Body of pancreas (tissue), 4 donors: ENCODE results near the gene RASSF5. TPM values are rescaled to one million over a fixed set of nuclear protein-coding genes. Genes with fewer than 3 reads are reported as not detected.

Experiments used
- ATAC-seq: fragments of 150-250 bp; one replicate; pipeline ENCODE4 v1.9.1; 2016
- DNase-seq, 4 donors: peaks; one replicate each; pipeline ENCODE4 v3.0.0-alpha.2; 2019
- H3K27ac ChIP-seq, 4 donors: fragments of 200-600 bp; sonication (generic); 1 replicate in 3 of 4; 2 replicates in 1 of 4; pipeline versions ENCODE4 v1.5.1 to v1.6.1; 2016 to 2019; ENCODE audit warnings: mild to moderate bottlenecking in 1 of 4, mixed read lengths in 1 of 4, moderate library complexity in 1 of 4
- H3K27me3 ChIP-seq, 2 donors: fragments of 200-600 bp; sonication (generic); one replicate each; pipeline ENCODE4 v1.6.0; 2016; ENCODE audit warnings: mild to moderate bottlenecking in 1 of 2
- H3K36me3 ChIP-seq, 2 donors: fragments of 200-600 bp; sonication (generic); replicated peaks in 1 of 2; 2 replicates each; pipeline ENCODE4 v1.5.1; 2016; ENCODE audit warnings: low read depth in 2 of 2; ENCODE audit not compliant: insufficient read depth in 1 of 2
- H3K4me1 ChIP-seq: fragments of 200-600 bp; sonication (generic); one replicate; pipeline ENCODE4 v1.6.0; 2016
- H3K4me3 ChIP-seq, 2 donors: fragments of 200-600 bp; sonication (generic); 1 replicate in 1 of 2; 2 replicates in 1 of 2; pipeline ENCODE4 v1.5.1; 2016 to 2019
- H3K9me3 ChIP-seq, 3 donors: fragments of 200-600 bp; sonication (generic); 1 replicate in 2 of 3; 2 replicates in 1 of 3; pipeline ENCODE4 v1.5.1; 2016
- POLR2A ChIP-seq, 3 donors: fragments of 450-650 bp; IDR thresholded peaks; one replicate each; pipeline ENCODE4 v1.6.1; 2016; ENCODE audit warnings: antibody characterized with exemption in 3 of 3, mild to moderate bottlenecking in 2 of 3
- WGBS, 2 donors: methylation state at CpG; one replicate each; pipeline ENCODE4 v1.1.5; 2017; 5-methylcytosine and 5-hydroxymethylcytosine counted together
- intact Hi-C: fragments of 100-400 bp; cut with DNase I; formaldehyde crosslinking; loops from one replicate; pipeline ENCODE4 v1.15.1; 2023
- total RNA-seq, 2 donors: library from RNA; depleted of rRNA; stranded (reverse); fragments of >200 nt; gene quantifications; one replicate each; pipeline ENCODE4 v1.1.0, GENCODE V29; 2016
- TF ChIP-seq, protein P1 (sequence below), 7 experiments: fragments of 450-650 bp in 4 of 7; fragments of 200-600 bp in 3 of 7; sonication (generic) in 3 of 7; IDR thresholded peaks; one replicate each; pipeline ENCODE4 v1.5.1; 2016 to 2019; ENCODE audit warnings: antibody characterized with exemption in 7 of 7

Gene RASSF5
- total RNA-seq, 2 donors from 2014 or later = 21.5 to 35.9 TPM

DNA sequence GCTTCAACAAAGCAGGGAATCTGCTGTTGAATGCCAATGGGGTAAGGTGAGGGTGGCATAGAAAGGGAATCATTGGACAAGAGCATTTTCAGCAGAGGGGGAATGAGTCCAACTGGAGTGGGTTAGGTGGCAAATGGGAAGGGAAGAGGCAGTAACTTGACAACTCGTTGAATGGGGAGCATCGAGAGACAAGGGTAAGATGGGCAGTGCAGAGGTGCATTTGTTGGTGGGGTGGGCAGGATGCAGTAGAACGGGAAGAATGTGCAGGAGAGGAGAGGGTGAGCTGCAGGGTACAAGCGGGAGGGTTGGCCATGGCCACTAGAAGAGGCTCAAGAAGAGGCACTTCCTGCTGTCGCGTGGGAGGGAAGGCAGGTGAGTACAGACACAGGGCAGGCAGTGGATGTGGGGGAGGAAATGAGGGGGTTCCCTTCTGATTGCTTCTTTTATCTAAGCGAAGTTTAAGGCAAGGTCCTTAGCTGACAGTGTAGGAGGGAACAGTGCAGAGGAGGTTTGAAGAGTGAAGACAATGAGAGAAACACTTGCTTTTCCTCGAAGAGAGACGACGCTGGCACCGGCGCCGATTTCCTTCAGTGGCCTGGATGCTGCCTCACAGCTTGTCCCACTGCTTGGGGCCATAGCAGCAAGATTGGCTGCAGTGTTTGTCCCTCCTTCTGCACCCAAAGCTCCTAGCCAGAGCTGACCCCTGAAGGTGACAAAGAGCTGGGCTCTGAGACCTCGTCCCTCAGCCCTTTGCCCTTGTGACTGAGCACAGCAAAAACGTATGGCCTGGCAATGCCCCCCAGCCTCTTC is 40.3 kb upstream of the RASSF5 start:
- WGBS, 2 donors = 59 to 70% methylated on average over 15 of the region's 15 CpGs
- ATAC-seq = no peak
- intact Hi-C loops = no loop called here
- Histone ChIP-seq H3K9me3 (no peaks in the 10 kb centered on the region), H3K27ac (no peak overlapping the region), H3K36me3 (no peaks in the 10 kb centered on the region), H3K4me3 (no peak overlapping the region), H3K27me3 (peaks cover 0 to 4% of the 10 kb centered on the region in 2 donors), H3K4me1 (peaks cover 23% of the 10 kb centered on the region)
- no peak for DNase-seq
- TF ChIP-seq, protein P1, sequence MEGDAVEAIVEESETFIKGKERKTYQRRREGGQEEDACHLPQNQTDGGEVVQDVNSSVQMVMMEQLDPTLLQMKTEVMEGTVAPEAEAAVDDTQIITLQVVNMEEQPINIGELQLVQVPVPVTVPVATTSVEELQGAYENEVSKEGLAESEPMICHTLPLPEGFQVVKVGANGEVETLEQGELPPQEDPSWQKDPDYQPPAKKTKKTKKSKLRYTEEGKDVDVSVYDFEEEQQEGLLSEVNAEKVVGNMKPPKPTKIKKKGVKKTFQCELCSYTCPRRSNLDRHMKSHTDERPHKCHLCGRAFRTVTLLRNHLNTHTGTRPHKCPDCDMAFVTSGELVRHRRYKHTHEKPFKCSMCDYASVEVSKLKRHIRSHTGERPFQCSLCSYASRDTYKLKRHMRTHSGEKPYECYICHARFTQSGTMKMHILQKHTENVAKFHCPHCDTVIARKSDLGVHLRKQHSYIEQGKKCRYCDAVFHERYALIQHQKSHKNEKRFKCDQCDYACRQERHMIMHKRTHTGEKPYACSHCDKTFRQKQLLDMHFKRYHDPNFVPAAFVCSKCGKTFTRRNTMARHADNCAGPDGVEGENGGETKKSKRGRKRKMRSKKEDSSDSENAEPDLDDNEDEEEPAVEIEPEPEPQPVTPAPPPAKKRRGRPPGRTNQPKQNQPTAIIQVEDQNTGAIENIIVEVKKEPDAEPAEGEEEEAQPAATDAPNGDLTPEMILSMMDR (IDR thresholded peaks at IDR 0.05) = no peak
- TF ChIP-seq POLR2A (IDR thresholded peaks at IDR 0.05) = no peak

DNA sequence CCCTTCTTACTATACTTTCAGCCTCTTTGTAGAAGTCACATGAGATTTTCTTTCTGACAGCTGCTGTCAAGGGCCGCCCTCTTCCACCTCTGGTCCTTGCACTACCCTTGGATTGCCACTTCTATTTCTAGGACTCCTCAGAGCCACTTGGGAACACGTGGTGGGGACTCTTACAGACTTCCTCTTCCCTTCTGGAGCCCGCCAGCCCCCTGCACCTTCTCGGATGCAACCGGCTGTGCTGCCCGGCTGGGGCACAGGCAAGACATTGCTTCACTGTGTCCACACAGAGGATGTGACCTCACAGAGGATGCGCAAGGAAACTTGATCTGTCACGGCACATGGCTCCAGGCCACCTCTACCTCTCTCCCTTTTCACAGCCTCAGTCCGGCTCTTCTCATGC is 39.4 kb upstream of the RASSF5 start:
- Histone ChIP-seq H3K9me3 (no peaks in the 10 kb centered on the region), H3K4me3 (no peak overlapping the region), H3K4me1 (peaks cover 23% of the 10 kb centered on the region), H3K27ac (no peak overlapping the region), H3K36me3 (no peaks in the 10 kb centered on the region), H3K27me3 (peaks cover 0 to 4% of the 10 kb centered on the region in 2 donors)
- intact Hi-C loops = no loop called here
- DNase-seq = peak in 2 of 4 donors; percentile 33 to 75
- ATAC-seq = no peak
- WGBS, 2 donors = 46 to 56% methylated on average over 9 of the region's 9 CpGs
- no peak for TF ChIP-seq POLR2A (IDR thresholded peaks at IDR 0.05)
- TF ChIP-seq, protein P1 (IDR thresholded peaks at IDR 0.05) = no peak

DNA sequence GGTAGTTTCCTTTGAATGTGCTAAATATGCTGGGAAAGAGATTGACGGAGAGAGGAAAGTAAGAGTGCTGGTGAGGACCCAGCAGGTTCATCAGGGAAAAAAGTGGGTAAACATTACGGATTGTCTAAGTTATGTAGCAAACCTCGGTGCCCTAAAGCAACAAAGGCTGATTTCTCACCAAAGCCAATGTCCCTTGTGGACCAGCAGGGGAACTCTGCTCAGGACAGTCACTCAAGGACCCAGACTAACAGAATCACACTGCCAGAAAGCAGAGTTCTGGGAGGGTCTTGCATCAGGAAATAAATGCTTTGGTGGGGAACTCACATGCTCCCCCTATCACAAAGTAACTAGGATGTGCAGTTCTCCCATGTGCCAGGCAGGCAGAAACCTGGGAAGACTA is 38.8 kb upstream of the RASSF5 start:
- no peak overlapping the region for H3K27ac ChIP-seq
- H3K4me3 ChIP-seq = no peak overlapping the region
- peaks cover 0 to 4% of the 10 kb centered on the region in 2 donors for H3K27me3 ChIP-seq
- DNase-seq (no peak), ATAC-seq (no peak)
- no peaks in the 10 kb centered on the region for H3K36me3 ChIP-seq
- 48 to 51% methylated on average over 3 of the region's 3 CpGs for WGBS, 2 donors
- TF ChIP-seq, protein P1 (IDR thresholded peaks at IDR 0.05) = no peak
- TF ChIP-seq POLR2A (IDR thresholded peaks at IDR 0.05) = no peak
- intact Hi-C loops = no loop called here
- H3K4me1 ChIP-seq = peaks cover 23% of the 10 kb centered on the region
- no peaks in the 10 kb centered on the region for H3K9me3 ChIP-seq

DNA sequence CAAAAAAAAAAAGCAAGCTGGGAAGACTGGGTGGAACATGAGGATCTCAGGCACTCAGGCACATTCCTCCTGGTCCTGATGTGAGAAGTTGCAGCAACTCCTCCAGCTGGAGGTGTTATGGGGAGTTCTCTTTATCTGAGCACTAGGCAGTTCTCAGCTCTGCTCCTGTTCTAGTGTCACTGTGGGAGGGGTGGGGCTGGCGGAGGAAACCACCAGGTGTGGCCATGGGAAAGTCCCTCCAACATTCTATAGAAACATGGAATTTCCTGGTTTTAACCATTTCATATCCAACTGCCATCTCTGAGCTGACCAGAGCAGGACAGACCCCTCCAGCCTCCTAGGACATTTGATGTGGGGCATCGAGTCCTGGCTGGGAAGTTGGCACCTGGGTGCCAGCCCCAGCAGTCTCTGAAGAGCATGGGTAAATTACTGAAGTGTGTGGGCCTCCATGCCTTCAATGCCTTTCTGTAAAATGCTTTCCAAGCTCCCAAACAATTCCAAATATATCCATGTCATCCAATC is 37.9 kb upstream of the RASSF5 start:
- DNase-seq (no peak), ATAC-seq (no peak)
- intact Hi-C loops = no loop called here
- TF ChIP-seq, protein P1 (IDR thresholded peaks at IDR 0.05) = no peak
- no peak for TF ChIP-seq POLR2A (IDR thresholded peaks at IDR 0.05)
- peaks cover 23% of the 10 kb centered on the region for H3K4me1 ChIP-seq
- H3K27ac ChIP-seq = no peak overlapping the region
- H3K4me3 ChIP-seq = no peak overlapping the region
- H3K27me3 ChIP-seq = peaks cover 0 to 4% of the 10 kb centered on the region in 2 donors
- peaks cover 0 to 2% of the 10 kb centered on the region in 2 donors for H3K36me3 ChIP-seq
- no peaks in the 10 kb centered on the region for H3K9me3 ChIP-seq
- WGBS, 2 donors = 0 to 25% methylated on average over 1 to 2 of the region's 2 CpGs
